HG02678 (cell line): Measurements from ENCODE around the gene ZSCAN22.

ENCODE experiments used
- ATAC-seq: cut with Tn5 transposase; IDR thresholded peaks from one replicate; pipeline ENCODE4 v1.9.1; 2021; ENCODE audit warnings: mild to moderate bottlenecking, moderate library complexity; ENCODE audit not compliant: unreplicated experiment

The ZSCAN22 gene

GRCh38 chr19:58350871-58351557 lies 24.2 kb downstream of the ZSCAN22 start:
- ATAC-seq: no peak

DNA sequence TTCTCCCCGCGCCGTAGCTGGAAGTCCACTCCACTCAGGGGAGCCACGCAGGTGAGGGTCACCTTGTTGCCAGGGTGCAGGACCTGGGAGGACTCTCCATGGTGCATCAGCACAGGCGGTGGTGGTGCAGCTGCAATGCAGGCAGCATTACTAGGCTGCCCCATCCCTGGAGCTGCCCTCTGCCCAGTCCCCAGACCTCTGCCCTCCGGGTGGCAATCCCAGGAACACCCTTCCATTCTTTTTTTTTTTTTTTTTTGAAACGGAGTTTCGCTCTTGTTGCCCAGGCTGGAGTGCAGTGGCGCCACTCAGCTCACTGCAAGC lies 24.7 kb downstream of the ZSCAN22 start:
- no peak for ATAC-seq

DNA sequence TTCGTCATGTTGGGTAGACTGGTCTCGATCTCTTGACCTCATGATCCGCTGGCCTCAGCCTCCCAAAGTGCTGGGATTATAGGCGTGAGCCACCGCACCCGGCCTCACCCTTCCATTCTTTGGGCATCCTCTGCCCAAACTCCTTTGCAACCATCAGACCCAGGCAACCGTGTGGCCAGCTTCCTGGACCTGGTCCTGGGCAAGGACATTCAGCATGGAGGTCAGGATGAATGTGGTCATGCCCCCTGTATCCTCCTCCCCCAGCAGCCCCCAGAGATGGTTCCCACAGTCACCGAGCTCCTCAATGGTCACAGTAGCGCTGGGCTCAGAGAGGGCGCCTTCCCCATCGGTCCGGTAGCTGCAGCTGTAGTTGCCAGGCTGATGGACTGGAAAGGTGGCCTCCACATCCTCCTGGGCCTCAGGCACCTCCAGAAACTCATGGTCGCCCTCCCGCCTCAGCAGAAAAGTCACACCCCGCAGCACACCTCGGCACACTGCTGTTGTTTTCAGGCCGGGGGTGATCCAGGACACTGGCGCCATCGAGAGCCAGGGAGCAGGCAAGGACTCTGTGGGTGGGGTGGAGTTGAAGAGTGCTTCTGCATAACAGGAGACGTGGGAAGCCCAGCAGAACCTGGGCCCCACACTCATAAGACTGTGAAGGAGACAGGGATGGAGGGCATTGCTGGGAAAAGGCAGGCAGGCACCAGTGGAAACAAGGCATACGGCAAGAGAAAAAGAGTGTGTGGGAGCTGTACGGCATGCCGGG lies 25.4 kb downstream of the ZSCAN22 start:
- no peak for ATAC-seq

- no peak for ATAC-seq
Measured at GRCh38 chr19:58352760-58353671, 26.2 kb downstream of the ZSCAN22 start, which contains the start of gene A1BG. TSS of gene A1BG (minus strand) at chr19:58353492. CDS start at chr19:58353437, 55 bp downstream.

- ATAC-seq: no peak
Measured at GRCh38 chr19:58353717-58354477, 27.1 kb downstream of the ZSCAN22 start.

GRCh38 chr19:58354478-58355030 lies 27.8 kb downstream of the ZSCAN22 start:
- ATAC-seq: no peak

GRCh38 chr19:58355215-58355796 lies 28.5 kb downstream of the ZSCAN22 start:
- ATAC-seq: no peak

- no peak for ATAC-seq
Measured at GRCh38 chr19:58355908-58356765, 29.3 kb downstream of the ZSCAN22 start.

GRCh38 chr19:58356766-58357480 lies 30.1 kb downstream of the ZSCAN22 start:
- ATAC-seq: no peak

- ATAC-seq: no peak
Measured at GRCh38 chr19:58357481-58358145, 30.8 kb downstream of the ZSCAN22 start.

DNA sequence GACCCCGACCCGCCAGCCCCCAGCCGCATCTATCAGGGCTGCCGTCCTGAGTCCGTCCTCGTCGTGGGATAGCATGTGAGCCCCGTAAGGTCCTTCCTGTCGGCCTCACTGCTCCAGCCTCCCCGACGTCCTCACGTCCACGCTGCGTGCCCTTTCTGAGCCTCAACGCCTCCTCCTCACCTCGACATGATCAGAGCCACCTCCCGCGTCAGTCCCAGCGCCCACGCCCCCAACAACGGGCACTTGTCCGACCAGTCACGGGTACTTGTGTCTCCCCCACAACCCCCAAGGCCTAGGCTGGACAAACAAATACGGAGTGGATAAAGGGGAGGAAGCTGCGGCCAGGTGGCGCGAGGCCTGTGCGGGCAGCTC lies 35.1 kb downstream of the ZSCAN22 start:
- ATAC-seq: no peak

DNA sequence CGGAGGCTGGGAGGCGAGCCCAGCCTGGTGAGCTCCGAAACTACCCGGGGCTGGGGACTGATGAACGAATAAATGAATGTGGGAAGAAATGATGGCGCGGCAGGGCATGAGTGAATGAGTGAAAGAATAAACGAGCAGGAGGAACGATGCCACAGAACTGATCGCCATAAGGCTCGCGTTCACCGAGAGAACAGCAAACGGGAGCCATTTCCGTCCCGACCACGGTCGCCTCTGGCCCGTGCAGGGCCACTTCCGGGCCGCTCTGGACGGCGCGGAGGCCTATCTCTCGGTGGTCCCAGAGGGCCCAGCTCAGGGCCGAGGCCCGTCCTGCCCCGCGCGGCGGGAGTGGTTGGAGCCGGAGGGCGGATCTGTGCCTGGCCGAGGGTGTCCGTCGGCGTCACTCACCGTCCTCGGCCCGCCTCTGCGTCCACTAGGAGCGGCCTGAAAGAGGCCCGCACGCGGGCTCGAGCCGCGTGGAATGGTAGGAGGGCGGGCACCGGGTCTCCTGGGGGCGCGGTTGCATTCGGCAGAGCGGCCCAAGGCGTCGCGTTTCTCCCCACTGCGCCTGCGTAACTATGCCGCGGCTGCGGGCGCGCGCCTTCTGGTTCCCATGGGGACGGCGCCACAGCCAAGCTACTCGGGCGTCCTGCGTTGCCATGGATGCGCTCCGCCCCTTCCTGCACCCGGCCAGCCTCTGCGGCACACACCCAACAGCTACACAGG lies 35.6 kb downstream of the ZSCAN22 start, which contains the start of gene ZNF497:
Gene ZNF497 (minus strand): TSS at position 480 of the 723 bp plus-strand sequence. CDS start 5,116 bp downstream, outside the sequence.
- peak; percentile 87 for ATAC-seq

DNA sequence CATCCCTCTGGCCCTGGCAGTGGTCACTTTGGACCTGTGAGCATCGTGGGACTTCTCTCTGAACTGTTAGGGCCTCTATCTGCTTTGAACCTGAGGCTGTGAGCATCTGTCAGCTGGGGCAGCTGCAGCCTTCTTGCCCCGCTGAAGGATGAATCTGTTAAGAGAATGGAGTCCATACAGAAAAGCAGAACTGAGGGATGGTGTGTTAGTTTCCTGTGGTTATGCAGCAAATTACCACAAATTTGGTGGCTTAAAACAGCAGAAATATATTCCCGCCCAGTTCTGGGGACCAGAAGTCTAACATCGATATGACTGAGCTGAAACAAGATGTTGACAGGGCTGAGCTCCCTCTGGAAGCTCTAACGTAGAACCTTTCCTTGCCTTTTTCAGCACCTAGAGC lies 37.4 kb downstream of the ZSCAN22 start:
- ATAC-seq: no peak

DNA sequence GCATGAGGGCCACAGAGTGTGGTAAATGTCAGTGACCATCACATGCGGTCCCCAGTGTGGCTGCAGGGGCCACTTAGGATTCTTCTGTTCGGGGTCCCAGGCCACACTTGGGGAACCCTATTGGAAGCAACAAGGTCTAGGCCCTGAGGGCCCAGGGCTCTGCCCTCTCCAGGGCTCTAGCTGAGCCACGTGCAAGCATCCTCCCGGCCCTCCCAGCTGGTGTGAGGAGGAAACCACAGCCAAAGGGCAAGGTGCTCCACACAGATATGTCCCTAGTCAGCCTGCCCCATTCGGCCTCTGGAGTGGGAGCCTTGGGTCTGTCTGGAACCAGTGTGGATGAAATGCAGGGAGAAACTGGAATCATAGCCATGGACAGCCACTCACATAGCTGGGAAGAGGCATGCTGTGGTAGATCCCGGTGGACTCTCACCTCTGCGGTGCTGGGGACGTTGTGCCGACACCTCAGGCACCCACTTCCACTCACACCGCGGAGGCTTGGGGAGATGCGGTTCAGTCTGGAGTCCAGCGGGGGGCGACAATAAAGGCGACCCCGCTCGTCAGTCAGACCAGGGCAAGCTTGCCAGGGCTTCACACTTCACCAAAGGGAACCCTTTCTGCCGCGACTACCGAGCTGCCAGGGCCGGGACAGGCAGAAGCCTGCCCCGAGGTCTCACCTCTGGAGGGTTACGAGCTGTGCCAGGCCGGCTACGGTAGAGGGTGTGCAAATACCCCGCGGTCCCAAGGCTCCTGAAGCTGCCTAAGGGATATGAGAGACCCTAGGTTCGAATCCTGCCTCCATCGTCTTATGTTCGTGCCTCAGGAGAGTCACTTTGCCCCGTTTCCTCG lies 40.0 kb downstream of the ZSCAN22 start:
- no peak for ATAC-seq

DNA sequence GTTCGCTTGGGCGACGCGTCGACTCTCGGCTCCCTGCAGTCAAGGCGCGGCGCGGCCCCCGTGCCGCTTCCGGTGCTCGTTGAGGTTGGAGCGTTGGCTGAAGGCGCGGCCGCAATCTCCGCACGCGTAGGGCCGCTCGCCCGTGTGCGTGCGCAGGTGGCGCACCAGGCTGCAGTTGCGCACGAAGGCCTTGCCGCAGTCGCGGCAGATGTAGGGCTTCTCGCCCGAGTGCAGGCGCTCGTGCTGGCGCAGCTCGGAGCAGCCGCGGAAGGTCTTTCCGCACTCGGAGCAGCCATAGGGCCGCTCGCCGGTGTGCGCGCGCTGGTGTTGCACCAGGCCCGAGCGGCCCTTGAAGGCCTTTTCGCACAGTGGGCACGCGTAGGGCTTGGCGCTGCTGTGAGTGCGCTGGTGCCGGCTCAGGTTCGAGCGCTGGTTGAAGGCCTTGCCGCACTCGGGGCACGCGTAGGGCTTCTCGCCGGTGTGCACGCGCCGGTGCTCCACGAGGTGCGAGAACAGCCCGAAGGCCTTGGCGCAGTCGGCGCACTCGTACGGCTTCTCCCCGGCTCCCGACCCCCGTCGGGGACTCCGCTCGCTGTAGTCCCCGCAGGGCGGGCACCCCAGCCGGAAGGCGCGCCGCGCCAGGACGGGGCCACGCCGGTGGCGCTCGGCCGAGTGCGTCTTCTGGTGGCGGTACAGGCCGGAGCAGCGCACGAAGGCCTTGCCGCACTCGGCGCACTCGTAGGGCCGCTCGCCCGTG lies 41.1 kb downstream of the ZSCAN22 start:
- ATAC-seq: no peak
